Mucosa of descending colon (tissue), 3 donors: ENCODE data around the gene SYCP2. TPM values are rescaled to one million over a fixed set of nuclear protein-coding genes. Genes with fewer than 3 reads are reported as not detected.

Source experiments
- ATAC-seq: fragments of 200-7000 bp; cut with Tn5 transposase; one replicate; pipeline ENCODE4 v1.9.1; 2020; ENCODE audit warnings: mild to moderate bottlenecking, moderate library complexity
- DNase-seq, 3 donors: peaks; one replicate each; pipeline ENCODE4 v3.0.0-alpha.2; 2020
- H3K36me3 ChIP-seq: fragments of 200-600 bp; one replicate; pipeline ENCODE4 v1.8.0; 2021; ENCODE audit warnings: low read depth, mild to moderate bottlenecking
- H3K4me1 ChIP-seq: fragments of 200-600 bp; one replicate; pipeline ENCODE4 v1.8.0; 2021; ENCODE audit warnings: low read depth, mild to moderate bottlenecking
- H3K4me3 ChIP-seq: fragments of 200-600 bp; one replicate; pipeline ENCODE4 v1.8.0; 2021; ENCODE audit warnings: mild to moderate bottlenecking
- H3K9me3 ChIP-seq: fragments of 200-600 bp; one replicate; pipeline ENCODE4 v1.8.0; 2021; ENCODE audit warnings: mild to moderate bottlenecking
- CTCF ChIP-seq: fragments of 200-600 bp; IDR thresholded peaks from one replicate; pipeline ENCODE4 v1.8.0; 2022; ENCODE audit warnings: antibody characterized with exemption, mild to moderate bottlenecking
- intact Hi-C, 2 donors: fragments of 100-400 bp; cut with DNase I in 1 of 2; cut with micrococcal nuclease in 1 of 2; formaldehyde crosslinking; loops; one replicate each; pipeline versions ENCODE4 v1.11.0 to v1.11.1; 2022; cut with DNase I, micrococcal nuclease
- total RNA-seq, 3 donors: library from RNA; stranded (reverse); fragmentation: NEBNext Ultra II Directional in 2 of 3; extraction: Animal tissue kit (Norgen Biotek cat#: 25700) in 2 of 3; gene quantifications; one replicate each; pipeline versions ENCODE4 v1.2.1 to v1.2.4, GENCODE V29; 2021 to 2023
- donor health status: DM: no; HTN: no; CAD: no; lungs with moderate emphysema.
- donor health status: DM: no; HTN: no; CAD: no.
- donor health status: DM: no; HTN: yes; CAD: no.

Gene SYCP2
- total RNA-seq, 3 donors from 2014 or later = 0.78 to 1.6 (median 1.3) TPM

GRCh38 chr20:59912609-59913008 lies 20.8 kb downstream of the SYCP2 start:
- DNase-seq = no peak
- TF ChIP-seq CTCF = no peak
- H3K4me1 ChIP-seq = no peaks in the 10 kb centered on the region
- ATAC-seq = no peak
- no peaks in the 10 kb centered on the region for H3K36me3 ChIP-seq
- H3K9me3 ChIP-seq = no peaks in the 10 kb centered on the region
- intact Hi-C loops = no loop called here
- H3K4me3 ChIP-seq = no peak overlapping the region

GRCh38 chr20:59911041-59911440 lies 22.4 kb downstream of the SYCP2 start:
- H3K4me3 ChIP-seq = no peak overlapping the region
- no peak for DNase-seq
- no peaks in the 10 kb centered on the region for H3K9me3 ChIP-seq
- no peaks in the 10 kb centered on the region for H3K36me3 ChIP-seq
- intact Hi-C loops = no loop called here
- no peak for ATAC-seq
- no peak for TF ChIP-seq CTCF
- H3K4me1 ChIP-seq = no peaks in the 10 kb centered on the region

GRCh38 chr20:59908855-59909254 lies 24.6 kb downstream of the SYCP2 start:
- TF ChIP-seq CTCF = no peak
- DNase-seq = no peak
- Histone ChIP-seq H3K4me1 (no peaks in the 10 kb centered on the region), H3K4me3 (no peak overlapping the region), H3K9me3 (no peaks in the 10 kb centered on the region), H3K36me3 (no peaks in the 10 kb centered on the region)
- ATAC-seq = no peak
- intact Hi-C loops = no loop called here

- Histone ChIP-seq H3K36me3 (no peaks in the 10 kb centered on the region), H3K4me3 (no peak overlapping the region), H3K9me3 (no peaks in the 10 kb centered on the region)
Measured at GRCh38 chr20:59903621-59904020, 29.8 kb downstream of the SYCP2 start.

GRCh38 chr20:59902470-59902869 lies 31.0 kb downstream of the SYCP2 start:
- Histone ChIP-seq H3K4me1 (no peaks in the 10 kb centered on the region), H3K9me3 (no peaks in the 10 kb centered on the region), H3K36me3 (no peaks in the 10 kb centered on the region), H3K4me3 (no peak overlapping the region)
- intact Hi-C loops = no loop called here
- ATAC-seq (no peak), DNase-seq (no peak)
- TF ChIP-seq CTCF = no peak

More at GRCh38 chr20:59903621-59904020, 29.8 kb downstream of the SYCP2 start:
- no peak for TF ChIP-seq CTCF
- DNase-seq = no peak
- intact Hi-C loops = no loop called here
- H3K4me1 ChIP-seq = no peaks in the 10 kb centered on the region
- no peak for ATAC-seq

- H3K4me3 ChIP-seq = no peak overlapping the region
- intact Hi-C loops = no loop called here
- H3K36me3 ChIP-seq = no peaks in the 10 kb centered on the region
- ATAC-seq (no peak), DNase-seq (no peak)
- H3K9me3 ChIP-seq = no peaks in the 10 kb centered on the region
- no peak for TF ChIP-seq CTCF
- H3K4me1 ChIP-seq = no peaks in the 10 kb centered on the region
Measured at GRCh38 chr20:59895908-59896307, 37.5 kb downstream of the SYCP2 start.
